ENCODE results near the gene LCMT2. TPM values are rescaled to one million over a fixed set of nuclear protein-coding genes. Genes with fewer than 3 reads are reported as not detected.

LCMT2 gene
- polyA plus RNA-seq, 1 donor from 2014 or later, result 10.3 TPM

DNA sequence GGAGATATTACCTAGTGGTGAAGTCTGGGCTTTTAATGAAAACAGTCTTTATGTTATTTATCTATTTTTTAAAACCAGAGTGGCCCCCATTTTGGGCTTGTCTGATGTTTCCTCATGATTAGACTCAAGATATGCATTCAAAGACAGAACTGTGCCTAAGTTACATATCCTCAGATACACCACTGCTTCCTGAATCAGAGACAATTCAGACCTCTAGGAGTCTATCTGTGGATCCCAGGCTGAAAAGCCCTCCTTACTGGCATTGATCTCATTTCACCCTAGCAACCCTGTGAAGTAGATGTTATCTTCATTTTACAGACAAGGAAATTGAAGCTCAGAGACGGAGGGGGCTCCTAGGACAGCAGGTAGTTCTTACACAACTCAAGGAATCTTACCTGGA, 46.8 kb downstream of the LCMT2 start:
- no peaks in the 10 kb centered on the region for H3K36me3 ChIP-seq (ENCODE audit: insufficient read depth, low read length)
- H3K4me3 ChIP-seq (ENCODE audit: low read length), result no peak overlapping the region
- no peak overlapping the region for H3K4me2 ChIP-seq (ENCODE audit: low read length)
- H3F3A ChIP-seq (ENCODE audit: insufficient read depth, low read length, poor library complexity, severe bottlenecking), result no peaks in the 10 kb centered on the region
- H3K9me2 ChIP-seq (ENCODE audit: insufficient read depth, low read length), result no peaks in the 10 kb centered on the region
- no peak overlapping the region for H3K27ac ChIP-seq (ENCODE audit: low read length)
- no peaks in the 10 kb centered on the region for H3K79me2 ChIP-seq (replicated peaks; ENCODE audit: insufficient read depth, low read length)
- no peak overlapping the region for H3K9ac ChIP-seq (ENCODE audit: low read length)
- no peaks in the 10 kb centered on the region for H3K27me3 ChIP-seq (ENCODE audit: insufficient read depth, low read depth, low read length)
- no peaks in the 10 kb centered on the region for H3K9me3 ChIP-seq (ENCODE audit: low read length)
- H4K20me1 ChIP-seq (ENCODE audit: insufficient read depth), result no peaks in the 10 kb centered on the region
- H2AFZ ChIP-seq (ENCODE audit: low read depth, low read length), result no peak overlapping the region
- no peak for TF ChIP-seq EZH2 (IDR thresholded peaks at IDR 0.05; ENCODE audit: borderline replicate concordance, insufficient read depth, low read length, poor library complexity, severe bottlenecking)
- TF ChIP-seq, protein P1, sequence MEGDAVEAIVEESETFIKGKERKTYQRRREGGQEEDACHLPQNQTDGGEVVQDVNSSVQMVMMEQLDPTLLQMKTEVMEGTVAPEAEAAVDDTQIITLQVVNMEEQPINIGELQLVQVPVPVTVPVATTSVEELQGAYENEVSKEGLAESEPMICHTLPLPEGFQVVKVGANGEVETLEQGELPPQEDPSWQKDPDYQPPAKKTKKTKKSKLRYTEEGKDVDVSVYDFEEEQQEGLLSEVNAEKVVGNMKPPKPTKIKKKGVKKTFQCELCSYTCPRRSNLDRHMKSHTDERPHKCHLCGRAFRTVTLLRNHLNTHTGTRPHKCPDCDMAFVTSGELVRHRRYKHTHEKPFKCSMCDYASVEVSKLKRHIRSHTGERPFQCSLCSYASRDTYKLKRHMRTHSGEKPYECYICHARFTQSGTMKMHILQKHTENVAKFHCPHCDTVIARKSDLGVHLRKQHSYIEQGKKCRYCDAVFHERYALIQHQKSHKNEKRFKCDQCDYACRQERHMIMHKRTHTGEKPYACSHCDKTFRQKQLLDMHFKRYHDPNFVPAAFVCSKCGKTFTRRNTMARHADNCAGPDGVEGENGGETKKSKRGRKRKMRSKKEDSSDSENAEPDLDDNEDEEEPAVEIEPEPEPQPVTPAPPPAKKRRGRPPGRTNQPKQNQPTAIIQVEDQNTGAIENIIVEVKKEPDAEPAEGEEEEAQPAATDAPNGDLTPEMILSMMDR (IDR thresholded peaks at IDR 0.05; ENCODE audit: poor library complexity, severe bottlenecking), result no peak
- TF ChIP-seq SMC3 (conservative IDR thresholded peaks at IDR 0.05; ENCODE audit: poor library complexity), result no peak
- TF ChIP-seq MXI1 (conservative IDR thresholded peaks at IDR 0.05; ENCODE audit: poor library complexity, severe bottlenecking), result no peak
- TF ChIP-seq POLR2AphosphoS5 (IDR thresholded peaks at IDR 0.05), result no peak
- TF ChIP-seq, protein P2, sequence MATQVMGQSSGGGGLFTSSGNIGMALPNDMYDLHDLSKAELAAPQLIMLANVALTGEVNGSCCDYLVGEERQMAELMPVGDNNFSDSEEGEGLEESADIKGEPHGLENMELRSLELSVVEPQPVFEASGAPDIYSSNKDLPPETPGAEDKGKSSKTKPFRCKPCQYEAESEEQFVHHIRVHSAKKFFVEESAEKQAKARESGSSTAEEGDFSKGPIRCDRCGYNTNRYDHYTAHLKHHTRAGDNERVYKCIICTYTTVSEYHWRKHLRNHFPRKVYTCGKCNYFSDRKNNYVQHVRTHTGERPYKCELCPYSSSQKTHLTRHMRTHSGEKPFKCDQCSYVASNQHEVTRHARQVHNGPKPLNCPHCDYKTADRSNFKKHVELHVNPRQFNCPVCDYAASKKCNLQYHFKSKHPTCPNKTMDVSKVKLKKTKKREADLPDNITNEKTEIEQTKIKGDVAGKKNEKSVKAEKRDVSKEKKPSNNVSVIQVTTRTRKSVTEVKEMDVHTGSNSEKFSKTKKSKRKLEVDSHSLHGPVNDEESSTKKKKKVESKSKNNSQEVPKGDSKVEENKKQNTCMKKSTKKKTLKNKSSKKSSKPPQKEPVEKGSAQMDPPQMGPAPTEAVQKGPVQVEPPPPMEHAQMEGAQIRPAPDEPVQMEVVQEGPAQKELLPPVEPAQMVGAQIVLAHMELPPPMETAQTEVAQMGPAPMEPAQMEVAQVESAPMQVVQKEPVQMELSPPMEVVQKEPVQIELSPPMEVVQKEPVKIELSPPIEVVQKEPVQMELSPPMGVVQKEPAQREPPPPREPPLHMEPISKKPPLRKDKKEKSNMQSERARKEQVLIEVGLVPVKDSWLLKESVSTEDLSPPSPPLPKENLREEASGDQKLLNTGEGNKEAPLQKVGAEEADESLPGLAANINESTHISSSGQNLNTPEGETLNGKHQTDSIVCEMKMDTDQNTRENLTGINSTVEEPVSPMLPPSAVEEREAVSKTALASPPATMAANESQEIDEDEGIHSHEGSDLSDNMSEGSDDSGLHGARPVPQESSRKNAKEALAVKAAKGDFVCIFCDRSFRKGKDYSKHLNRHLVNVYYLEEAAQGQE (IDR thresholded peaks at IDR 0.05; ENCODE audit: borderline replicate concordance), result no peak
- no peak for TF ChIP-seq EP300 (conservative IDR thresholded peaks at IDR 0.05; ENCODE audit: poor library complexity, severe bottlenecking)
- no peak for TF ChIP-seq TAF1 (IDR thresholded peaks at IDR 0.05; ENCODE audit: low read depth)
- no peak for TF ChIP-seq RAD21 (conservative IDR thresholded peaks at IDR 0.05)

GRCh38 chr15:43281926-43282602, 48.3 kb downstream of the LCMT2 start:
- Histone ChIP-seq H3K79me2 (replicated peaks; ENCODE audit: insufficient read depth, low read length) (no peaks in the 10 kb centered on the region), H3K9ac (ENCODE audit: low read length) (no peak overlapping the region), H2AFZ (ENCODE audit: low read depth, low read length) (no peak overlapping the region), H3K4me3 (ENCODE audit: low read length) (no peak overlapping the region), H3K4me2 (ENCODE audit: low read length) (no peak overlapping the region), H3K27me3 (ENCODE audit: insufficient read depth, low read depth, low read length) (no peaks in the 10 kb centered on the region), H3K36me3 (ENCODE audit: insufficient read depth, low read length) (no peaks in the 10 kb centered on the region), H3K9me2 (ENCODE audit: insufficient read depth, low read length) (no peaks in the 10 kb centered on the region), H3F3A (ENCODE audit: insufficient read depth, low read length, poor library complexity, severe bottlenecking) (no peaks in the 10 kb centered on the region), H4K20me1 (ENCODE audit: insufficient read depth) (no peaks in the 10 kb centered on the region), H3K27ac (ENCODE audit: low read length) (no peak overlapping the region), H3K9me3 (ENCODE audit: low read length) (no peaks in the 10 kb centered on the region)
- TF ChIP-seq, protein P2 (IDR thresholded peaks at IDR 0.05; ENCODE audit: borderline replicate concordance), result no peak
- TF ChIP-seq EP300 (conservative IDR thresholded peaks at IDR 0.05; ENCODE audit: poor library complexity, severe bottlenecking) (no peak), SMC3 (conservative IDR thresholded peaks at IDR 0.05; ENCODE audit: poor library complexity) (no peak), RAD21 (conservative IDR thresholded peaks at IDR 0.05) (no peak), TAF1 (IDR thresholded peaks at IDR 0.05; ENCODE audit: low read depth) (no peak), EZH2 (IDR thresholded peaks at IDR 0.05; ENCODE audit: borderline replicate concordance, insufficient read depth, low read length, poor library complexity, severe bottlenecking) (no peak), MXI1 (conservative IDR thresholded peaks at IDR 0.05; ENCODE audit: poor library complexity, severe bottlenecking) (no peak), POLR2AphosphoS5 (IDR thresholded peaks at IDR 0.05) (no peak)
- TF ChIP-seq, protein P1 (IDR thresholded peaks at IDR 0.05; ENCODE audit: poor library complexity, severe bottlenecking), result no peak
